Ovary (tissue), 9 donors: Measurements from ENCODE around the gene MAP4K2. TPM values are rescaled to one million over a fixed set of nuclear protein-coding genes. Genes with fewer than 3 reads are reported as not detected.
"Not testable (repeated sequence)": the region's sequence is repeated elsewhere in the genome, so short reads cannot be mapped to it uniquely, and the experiment has no call there.

Source experiments
- DNase-seq, 5 donors: peaks; one replicate each; pipeline ENCODE4 v3.0.0-alpha.2; 2019 to 2020
- H3K27ac ChIP-seq, 2 donors: fragments of 200-600 bp; one replicate each; pipeline versions ENCODE4 v1.5.1 to v1.8.0; 2019 to 2022
- H3K27me3 ChIP-seq: fragments of 200-600 bp; one replicate; pipeline ENCODE4 v1.8.0; 2022
- H3K36me3 ChIP-seq: fragments of 200-600 bp; sonication (generic); one replicate; pipeline ENCODE4 v1.5.1; 2019
- H3K4me1 ChIP-seq: one replicate; pipeline ENCODE4 v1.8.1; 2013; ENCODE audit warnings: mild to moderate bottlenecking, moderate library complexity; ENCODE audit not compliant: insufficient read depth
- H3K4me3 ChIP-seq: fragments of 200-600 bp; sonication (generic); one replicate; pipeline ENCODE4 v1.5.1; 2017
- H3K9me3 ChIP-seq, 2 donors: fragments of 200-600 bp in 1 of 2; sonication (generic) in 1 of 2; one replicate each; pipeline versions ENCODE4 v1.5.1 to v1.8.1; 2013 to 2019; ENCODE audit warnings: mild to moderate bottlenecking in 1 of 2, moderate library complexity in 1 of 2
- CTCF ChIP-seq, 3 donors: fragments of 450-650 bp in 2 of 3; fragments of 200-600 bp in 1 of 3; IDR thresholded peaks; one replicate each; pipeline versions ENCODE4 v1.5.1 to v1.8.0; 2016 to 2022; ENCODE audit warnings: antibody characterized with exemption in 3 of 3, mild to moderate bottlenecking in 1 of 3
- EP300 ChIP-seq: sonication (generic); formaldehyde crosslinking; IDR thresholded peaks from one replicate; pipeline ENCODE4 v1.6.1; 2017; ENCODE audit warnings: antibody characterized with exemption
- POLR2A ChIP-seq: fragments of 450-650 bp; IDR thresholded peaks from one replicate; pipeline ENCODE4 v1.6.1; 2017; ENCODE audit warnings: antibody characterized with exemption, mild to moderate bottlenecking, moderate library complexity
- WGBS, 3 donors: extraction: QIAGEN DNeasy Blood & Tissue Kit in 1 of 3; methylation state at CpG; one replicate each; pipeline versions ENCODE4 v1.1.5 to v1.1.7; 2013 to 2017; 5-methylcytosine and 5-hydroxymethylcytosine counted together
- intact Hi-C, 4 donors: fragments of 100-400 bp; cut with DNase I; formaldehyde crosslinking; loops; one replicate each; pipeline versions ENCODE4 v1.11.0 to v1.15.1; 2022 to 2023
- polyA plus RNA-seq, 2 donors: library from polyadenylated mRNA; stranded (reverse); fragments of 200-250 nt in 1 of 2; fragments of 350-450 nt in 1 of 2; fragmentation: Illumina TruSeq in 1 of 2; extraction: RNeasy Lipid Tissue Mini Kit (QIAGEN cat#74804) in 1 of 2; gene quantifications; one replicate each; pipeline ENCODE4 v1.2.3, GENCODE V29; 2013 to 2014
- total RNA-seq, 7 donors: library from RNA; depleted of rRNA in 2 of 7; stranded (reverse); fragments of >200 nt in 2 of 7; fragmentation: NEBNext Ultra II Directional in 3 of 7; extraction: Animal tissue kit (Norgen Biotek cat#: 25700) in 3 of 7; gene quantifications; one replicate each; pipeline versions ENCODE4 v1.1.0 to v1.2.4, GENCODE V29; 2016 to 2023
- donor health status: DM: no; HTN: no; CAD: no; lungs with moderate emphysema.
- donor health status: DM: no; HTN: no; CAD: no.
- donor health status: Bipolar disorder and iron deficiency.
- donor health status: DM: yes; HTN: yes; CAD: no.
- donor health status: DM: no; HTN: no; CAD: no.
- donor health status: DM: yes; HTN: yes; CAD: no.

Gene MAP4K2
- total and polyA plus RNA-seq, 9 donors: 2.3 to 15.5 (median 11.4) TPM

GRCh38 chr11:64827451-64827839 is 24.4 kb upstream of the MAP4K2 start:
- Histone ChIP-seq H3K27me3 (no peaks in the 10 kb centered on the region), H3K4me1 (no peaks in the 10 kb centered on the region), H3K27ac (no peak overlapping the region), H3K4me3 (no peak overlapping the region), H3K36me3 (no peaks in the 10 kb centered on the region), H3K9me3 (no peaks in the 10 kb centered on the region)
- intact Hi-C loops: no loop called here
- 85 to 95% (median 91%) methylated on average over 22 of the region's 22 CpGs for WGBS, 3 donors
- DNase-seq: no peak
- TF ChIP-seq EP300 (no peak), POLR2A (no peak), CTCF (IDR thresholded peaks at IDR 0.05) (no peak)

GRCh38 chr11:64826578-64827450 is 23.8 kb upstream of the MAP4K2 start:
- no peak for DNase-seq
- H3K27ac ChIP-seq: no peak overlapping the region
- intact Hi-C loops: no loop called here
- H3K4me3 ChIP-seq: no peak overlapping the region
- 76 to 87% (median 85%) methylated on average over 52 of the region's 52 CpGs for WGBS, 3 donors
- no peaks in the 10 kb centered on the region for H3K36me3 ChIP-seq
- H3K27me3 ChIP-seq: no peaks in the 10 kb centered on the region
- H3K9me3 ChIP-seq: no peaks in the 10 kb centered on the region
- TF ChIP-seq EP300: no peak
- no peaks in the 10 kb centered on the region for H3K4me1 ChIP-seq

DNA sequence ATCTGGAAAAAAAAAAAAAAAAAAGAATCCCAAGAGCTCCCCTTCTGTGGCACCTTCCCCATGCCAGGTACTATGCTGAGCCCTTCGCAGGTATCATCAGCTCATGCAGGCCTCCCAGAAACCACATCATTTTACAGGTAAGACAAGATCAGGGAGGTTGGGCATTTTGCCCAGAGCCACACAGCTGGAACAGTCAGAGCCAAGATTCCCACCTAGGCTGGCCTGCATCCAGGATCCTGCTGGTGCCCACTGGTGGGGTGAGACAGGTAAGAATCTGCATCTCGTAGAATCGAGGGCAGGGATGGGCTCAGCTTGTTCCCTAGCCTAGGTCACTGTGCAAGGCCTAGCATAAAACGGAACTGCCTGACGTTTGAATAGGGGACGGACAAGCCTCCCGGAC is 23.0 kb upstream of the MAP4K2 start:
- no peak for TF ChIP-seq CTCF (IDR thresholded peaks at IDR 0.05)
- no peak for TF ChIP-seq EP300
- TF ChIP-seq POLR2A: no peak
- DNase-seq: no peak
- intact Hi-C loops: no loop called here
- Histone ChIP-seq H3K4me1 (no peaks in the 10 kb centered on the region), H3K9me3 (no peaks in the 10 kb centered on the region), H3K27ac (no peak overlapping the region), H3K36me3 (no peaks in the 10 kb centered on the region), H3K27me3 (no peaks in the 10 kb centered on the region), H3K4me3 (no peak overlapping the region)
- 77 to 92% (median 92%) methylated on average over 7 of the region's 7 CpGs for WGBS, 3 donors

DNA sequence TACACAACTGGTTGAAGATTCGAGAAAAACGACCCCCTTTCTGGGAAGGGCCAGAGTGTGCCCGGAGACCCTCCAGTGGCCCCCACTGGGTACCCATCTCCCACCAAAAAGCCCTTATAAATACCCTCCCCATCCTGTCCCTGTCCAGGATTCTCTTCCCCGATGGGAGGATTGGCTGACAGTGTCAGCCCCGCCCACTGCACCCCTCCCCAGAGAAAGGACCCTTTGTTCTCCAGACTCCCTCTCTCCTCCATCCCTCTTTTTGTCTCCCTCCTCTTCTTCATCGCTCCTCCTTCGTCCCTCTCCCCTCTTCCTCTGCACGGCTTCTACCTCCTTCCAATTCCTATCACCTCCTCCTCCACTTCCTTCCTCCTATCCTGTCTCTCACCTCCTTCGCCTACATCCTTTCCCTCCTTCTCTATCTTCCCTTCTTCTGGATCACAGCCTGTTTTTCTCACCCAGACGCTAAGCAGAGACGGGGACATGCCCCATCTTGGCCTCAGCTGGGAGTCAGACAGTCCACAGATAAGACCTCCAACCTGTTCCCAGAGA is 20.6 kb upstream of the MAP4K2 start:
- H3K4me1 ChIP-seq: no peaks in the 10 kb centered on the region
- no peaks in the 10 kb centered on the region for H3K9me3 ChIP-seq
- H3K27ac ChIP-seq: no peak overlapping the region
- H3K36me3 ChIP-seq: no peaks in the 10 kb centered on the region
- intact Hi-C loops: no loop called here
- DNase-seq: no peak
- no peak for TF ChIP-seq POLR2A
- no peak for TF ChIP-seq EP300
- H3K27me3 ChIP-seq: no peaks in the 10 kb centered on the region
- WGBS, 3 donors: 61 to 62% (median 62%) methylated on average over 11 of the region's 11 CpGs
- H3K4me3 ChIP-seq: no peak overlapping the region

DNA sequence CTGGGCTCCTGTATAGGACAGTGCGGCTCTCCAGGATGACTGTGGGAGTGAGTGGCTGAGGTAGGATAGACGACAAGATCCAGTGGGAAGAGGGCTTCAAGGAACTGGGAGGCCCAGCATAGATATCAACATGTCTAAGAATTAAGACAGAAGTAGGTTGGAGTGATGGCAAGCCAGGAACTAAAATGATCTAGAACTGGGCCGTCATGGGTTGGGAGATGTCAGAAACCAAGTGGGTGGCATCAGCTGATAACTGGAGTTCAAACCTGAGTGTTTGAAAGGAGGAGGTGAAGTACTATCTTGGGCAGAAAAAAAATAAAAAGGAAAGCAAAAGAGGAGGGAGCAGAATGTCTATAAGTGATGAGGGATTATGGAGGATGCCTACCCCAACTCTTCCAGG is 14.5 kb upstream of the MAP4K2 start:
- no peak overlapping the region for H3K27ac ChIP-seq
- no peaks in the 10 kb centered on the region for H3K9me3 ChIP-seq
- TF ChIP-seq CTCF (IDR thresholded peaks at IDR 0.05) (no peak), EP300 (no peak)
- no peaks in the 10 kb centered on the region for H3K36me3 ChIP-seq
- H3K4me3 ChIP-seq: no peak overlapping the region
- WGBS, 3 donors: 62 to 75% (median 71%) methylated on average over 3 of the region's 3 CpGs
- no peaks in the 10 kb centered on the region for H3K4me1 ChIP-seq
- no peaks in the 10 kb centered on the region for H3K27me3 ChIP-seq
- DNase-seq: no peak
- intact Hi-C loops: no loop called here

- intact Hi-C loops: not testable (repeated sequence)
These were observed 12.4 kb upstream of the MAP4K2 start for GRCh38 chr11:64815433-64815832.

More at GRCh38 chr11:64815433-64815832, 12.4 kb upstream of the MAP4K2 start:
- DNase-seq, H3K9me3 ChIP-seq, H3K4me1 ChIP-seq, H3K36me3 ChIP-seq, H3K27me3 ChIP-seq, H3K4me3 ChIP-seq, H3K27ac ChIP-seq: not testable (repeated sequence)
- WGBS, 3 donors: 87 to 90% (median 88%) methylated on average over 5 of the region's 5 CpGs
